Activated CD4-positive, alpha-beta T cell treated with anti-CD3 and anti-CD28 coated beads, Interleukin-2, Interleukin-6, amounts not matched to agents 100 ng/mL and 50 ng/mL, durations not matched to agents 16 hours and 8 hours (primary cell): Measurements from ENCODE around the gene CDR2.
"Not testable (repeated sequence)": the region's sequence is repeated elsewhere in the genome, so short reads cannot be mapped to it uniquely, and the experiment has no call there.

Experiments
- DNase-seq: peaks from one replicate; pipeline ENCODE4 v3.0.0-alpha.2; 2020

Gene CDR2

DNA sequence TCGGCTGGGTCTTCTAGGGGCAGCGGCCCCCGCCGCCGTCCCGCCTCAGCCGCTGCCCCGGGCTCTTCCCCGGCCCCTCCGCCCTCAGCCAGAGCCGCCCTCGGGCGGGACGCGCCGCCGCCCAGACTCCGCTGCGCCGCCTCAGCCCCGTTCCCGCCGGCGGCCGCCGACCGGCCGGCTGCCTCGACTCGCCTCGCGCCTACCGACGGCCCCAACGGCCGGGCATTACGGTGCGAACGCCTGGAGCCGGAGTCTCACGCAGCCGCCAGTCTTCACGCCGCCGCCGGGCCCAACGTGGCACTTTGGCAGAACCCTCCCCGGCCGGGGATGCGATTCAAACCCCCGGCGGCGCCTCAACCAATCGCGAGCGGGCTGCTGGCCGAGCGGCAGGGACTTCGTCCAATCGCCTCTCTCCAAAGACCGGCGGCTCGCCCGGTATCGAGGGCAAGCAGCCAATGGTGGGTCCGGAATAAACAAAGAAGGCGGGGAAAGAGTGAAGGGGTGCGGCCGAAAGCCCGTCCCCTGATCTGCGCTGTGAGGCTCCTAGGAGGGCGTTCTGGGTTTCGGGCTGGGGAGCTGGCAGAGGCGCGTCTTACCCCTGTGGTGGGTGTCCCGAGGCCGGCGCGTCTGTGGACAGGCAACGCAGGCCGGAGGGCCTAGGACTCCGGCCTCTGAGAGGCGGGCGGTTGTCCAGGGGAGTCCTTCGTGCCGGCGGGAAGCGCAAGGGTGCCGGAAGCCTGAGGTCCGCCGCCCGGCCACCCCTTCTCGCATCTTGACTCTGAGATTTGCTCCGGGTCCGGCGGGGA lies at the start of gene CDR2:
CDR2 (minus strand) TSS at position 309 of the 806 bp plus-strand sequence. CDS start 310 bp downstream, outside the sequence.
- peak; percentile 99 for DNase-seq

DNA sequence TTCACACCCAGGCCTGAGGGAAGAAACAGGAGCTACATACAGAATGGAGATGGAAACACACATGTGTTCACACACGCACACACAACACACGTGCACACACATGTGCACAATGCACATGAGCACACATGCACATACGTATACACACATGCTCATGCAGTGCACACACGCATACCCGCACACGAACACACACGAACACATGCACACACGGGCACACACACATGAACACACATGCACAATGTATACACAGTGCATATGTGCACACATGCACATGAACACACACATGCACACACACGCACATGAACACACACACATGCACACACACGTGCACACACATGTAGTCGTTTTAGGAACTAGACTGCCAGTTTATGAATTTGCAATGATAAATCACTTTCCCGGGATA lies 49.3 kb upstream of the CDR2 start:
- DNase-seq, result no peak

DNA sequence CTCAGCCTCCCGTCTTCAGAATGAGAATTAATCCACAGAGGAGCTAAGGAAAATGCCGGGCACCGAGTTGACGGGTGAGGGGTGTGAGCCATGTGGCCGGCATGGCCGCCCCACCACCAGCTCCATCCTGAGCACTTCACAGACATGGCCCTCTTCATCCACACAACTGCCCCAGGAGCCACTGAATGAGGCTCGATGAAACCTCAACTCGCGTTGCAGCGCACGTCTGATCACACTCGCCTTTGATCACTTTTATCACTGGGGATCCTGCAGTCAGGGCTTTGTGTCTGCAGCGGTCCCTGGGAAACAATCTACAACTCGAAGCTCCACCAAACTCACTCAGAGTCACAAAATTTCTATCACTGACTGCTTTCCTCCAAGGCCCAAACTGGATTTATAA lies 46.7 kb upstream of the CDR2 start:
- DNase-seq, result no peak

DNA sequence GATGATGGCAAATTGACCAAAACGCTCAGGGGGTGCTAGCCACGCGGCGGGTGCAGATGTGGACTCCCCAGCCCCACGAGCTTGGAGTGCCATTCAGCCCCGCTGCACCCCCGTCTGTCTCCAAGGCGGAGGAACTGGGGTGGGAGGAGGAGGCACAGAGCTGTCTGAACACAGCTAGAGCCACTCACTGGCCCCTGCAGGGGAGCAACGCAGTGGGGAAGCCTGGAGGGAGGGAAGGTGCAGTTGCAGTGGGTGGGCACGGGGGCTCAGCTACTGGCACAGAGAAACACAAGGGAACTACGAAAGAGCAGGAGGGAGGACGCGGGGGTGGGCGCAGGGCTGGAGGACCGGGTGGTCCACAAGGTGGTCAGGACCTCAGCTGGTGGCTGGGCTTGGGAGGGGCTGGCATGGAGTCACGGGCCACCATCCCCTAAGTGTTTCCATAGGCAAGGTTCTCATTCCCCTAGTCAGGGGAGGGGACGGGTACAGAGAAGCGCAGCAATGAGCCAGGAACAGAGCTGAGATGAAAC lies 46.3 kb upstream of the CDR2 start:
- DNase-seq, result no peak

- DNase-seq, result no peak
These were observed 45.5 kb upstream of the CDR2 start for GRCh38 chr16:22419908-22420307.

- no peak for DNase-seq
These were observed 44.4 kb upstream of the CDR2 start for GRCh38 chr16:22418826-22419225.

DNA sequence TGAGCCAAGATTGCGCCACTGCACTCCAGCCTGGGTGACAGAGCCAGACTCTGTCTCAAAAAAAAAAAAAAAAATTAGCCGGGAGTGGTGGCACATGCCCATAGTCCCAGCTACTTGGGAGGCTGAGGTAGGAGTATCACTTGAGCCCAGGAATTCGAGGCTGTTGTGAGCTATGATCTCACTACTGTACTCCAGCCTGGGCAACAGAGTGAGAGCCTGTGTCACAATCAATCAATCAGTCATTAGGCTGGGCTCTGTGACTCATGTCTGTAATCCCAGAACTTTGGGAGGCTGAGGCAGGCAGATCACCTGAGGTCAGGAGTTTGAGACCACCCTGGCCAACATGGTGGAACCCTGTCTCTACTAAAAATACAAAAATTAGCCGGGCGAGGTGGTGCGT lies 43.4 kb upstream of the CDR2 start:
- not testable (repeated sequence) for DNase-seq

DNA sequence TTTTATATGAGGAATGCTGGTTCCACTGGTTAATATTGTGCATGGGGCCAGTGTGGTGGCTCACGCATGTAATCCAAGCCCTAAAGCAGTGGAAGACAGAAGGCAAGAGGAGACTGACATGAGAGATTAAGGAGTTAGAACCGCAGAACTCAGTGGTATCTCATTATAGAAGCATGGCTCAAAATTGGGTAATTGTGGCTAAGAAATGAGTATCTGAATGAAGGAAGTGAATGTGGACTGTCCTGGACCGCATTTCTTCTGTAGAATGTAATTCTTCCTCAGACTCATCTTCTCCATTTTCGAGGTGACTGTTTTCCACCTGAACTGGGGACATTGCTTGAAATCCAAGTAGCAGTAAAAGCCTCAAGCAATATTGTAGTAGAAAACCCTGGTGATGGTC lies 42.6 kb upstream of the CDR2 start:
- DNase-seq, result no peak

GRCh38 chr16:22413819-22414218 lies 39.4 kb upstream of the CDR2 start:
- DNase-seq, result no peak

- no peak for DNase-seq
These were observed 33.1 kb upstream of the CDR2 start for GRCh38 chr16:22407486-22407885.

- no peak for DNase-seq
These were observed 27.8 kb upstream of the CDR2 start for GRCh38 chr16:22402191-22402590.

DNA sequence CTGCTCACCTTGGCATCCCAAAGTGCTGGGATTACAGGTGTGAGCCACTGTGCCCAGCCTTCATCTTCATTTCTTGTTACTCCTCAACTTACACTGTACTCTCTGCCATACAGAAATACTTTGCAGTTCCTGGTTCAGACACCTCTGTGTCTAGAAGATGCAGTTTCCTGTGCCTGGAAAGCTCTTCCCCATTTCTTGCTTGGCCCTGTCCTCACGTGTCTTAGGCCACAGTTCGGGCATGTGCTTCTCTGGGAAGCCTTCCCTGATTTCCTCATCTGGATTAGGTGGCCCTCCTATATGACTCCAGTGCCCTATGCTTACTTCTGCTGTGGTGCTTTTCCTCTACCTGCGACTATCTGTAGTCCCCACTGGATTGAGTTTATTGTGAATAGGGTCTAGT lies 26.5 kb upstream of the CDR2 start:
- no peak for DNase-seq

- DNase-seq, result no peak
These were observed 23.5 kb upstream of the CDR2 start for GRCh38 chr16:22397931-22398330.

GRCh38 chr16:22397464-22397863 lies 23.0 kb upstream of the CDR2 start:
- no peak for DNase-seq

GRCh38 chr16:22395960-22396359 lies 21.5 kb upstream of the CDR2 start:
- DNase-seq, result no peak

GRCh38 chr16:22394121-22394520 lies 19.7 kb upstream of the CDR2 start:
- DNase-seq, result no peak

- no peak for DNase-seq
These were observed 13.8 kb upstream of the CDR2 start for GRCh38 chr16:22388101-22388644.

DNA sequence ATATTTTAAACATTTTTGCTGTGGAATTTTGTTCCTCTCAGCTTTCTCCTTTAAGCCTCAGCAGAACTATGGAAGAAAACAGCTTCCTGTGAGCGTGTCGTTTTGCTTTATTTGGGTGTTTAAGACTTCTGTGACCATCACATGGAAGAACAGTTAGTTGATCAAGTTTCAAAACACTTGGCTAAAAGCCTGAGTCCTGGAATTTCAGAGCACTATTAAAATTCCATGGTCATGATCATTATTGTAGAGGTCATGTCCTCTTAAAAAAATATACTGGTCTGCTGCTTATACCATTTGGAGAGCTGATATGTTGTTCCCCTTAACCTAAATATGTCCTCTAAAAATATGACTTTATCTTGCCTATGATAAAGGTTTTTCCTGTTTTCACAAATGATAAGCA lies 12.6 kb upstream of the CDR2 start:
- DNase-seq, result no peak

DNA sequence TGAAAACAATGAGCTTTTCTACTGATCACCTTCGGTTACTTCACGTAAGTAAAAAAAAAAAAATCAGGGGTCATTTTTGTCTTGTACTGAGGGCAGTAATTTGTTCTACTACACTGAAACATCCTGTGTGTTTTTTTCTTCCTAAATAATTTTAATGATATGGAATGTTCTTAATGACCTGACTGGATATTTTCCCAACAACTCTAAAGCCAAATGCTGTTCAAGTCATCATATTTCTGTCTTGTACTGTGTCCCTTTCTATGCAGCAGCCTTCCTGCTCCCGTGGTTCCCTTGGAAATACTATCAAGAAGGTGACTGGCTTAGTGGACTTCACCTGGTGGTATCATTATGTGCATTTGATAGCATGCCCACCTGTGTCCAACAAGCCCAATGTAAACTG lies 10.8 kb upstream of the CDR2 start:
- no peak for DNase-seq

- DNase-seq, result no peak
These were observed 9.4 kb upstream of the CDR2 start for GRCh38 chr16:22383827-22384226.

- DNase-seq, result no peak
These were observed 7.0 kb upstream of the CDR2 start for GRCh38 chr16:22381392-22381791.

- DNase-seq, result no peak
These were observed 6.1 kb upstream of the CDR2 start for GRCh38 chr16:22380529-22380928.

DNA sequence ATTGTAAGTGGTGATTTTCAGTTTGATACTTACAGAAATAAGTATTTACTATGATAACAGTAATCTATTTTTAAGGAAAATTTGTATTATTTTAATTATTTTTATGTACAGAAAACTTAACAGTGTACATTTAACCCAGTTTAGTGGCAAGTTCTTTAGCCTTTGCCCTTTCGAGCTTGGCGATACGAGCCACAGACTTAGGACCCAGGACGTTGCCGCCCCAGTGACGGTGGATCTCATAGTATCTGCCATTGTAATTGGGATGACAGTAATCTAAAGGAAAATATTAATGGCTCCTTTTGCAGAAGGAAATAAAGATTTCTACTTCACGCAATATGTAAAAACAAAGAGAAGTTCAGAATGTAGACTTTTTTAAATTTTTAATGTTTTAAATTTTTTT lies 5.2 kb upstream of the CDR2 start:
- no peak for DNase-seq

DNA sequence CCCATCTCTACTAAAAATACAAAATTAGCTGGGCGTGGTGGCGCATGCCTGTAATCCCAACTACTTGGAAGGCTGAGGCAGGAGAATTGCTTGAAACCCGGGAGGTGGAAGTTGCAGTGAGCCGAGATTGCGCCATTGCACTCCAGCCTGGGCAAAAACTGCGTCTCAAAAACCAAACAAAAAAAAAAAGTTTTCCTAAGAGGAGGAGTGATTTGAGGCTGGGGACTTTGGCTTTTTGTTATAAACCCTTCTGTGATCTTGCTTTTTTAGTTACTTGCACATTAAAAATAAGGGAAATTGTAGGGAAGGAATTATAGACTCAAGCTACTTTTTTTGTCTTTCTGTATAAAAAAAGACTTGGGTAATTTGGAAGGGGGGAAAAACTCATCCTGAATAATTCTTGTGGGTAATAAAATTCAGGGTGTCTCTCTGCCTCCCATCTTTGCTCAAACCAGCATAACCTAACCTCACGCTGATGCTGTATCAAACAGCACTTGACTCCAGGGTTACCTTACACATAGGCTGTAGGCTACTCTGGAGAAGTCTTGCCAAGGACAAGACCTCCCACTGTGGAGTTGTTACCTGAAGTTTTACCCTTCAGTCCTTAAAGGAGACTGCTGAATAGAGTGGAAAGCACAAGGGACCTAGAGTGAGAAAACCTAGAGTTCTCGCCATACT lies 1.7 kb upstream of the CDR2 start:
- DNase-seq, result no peak
